ENCODE results near the gene RASL10B.
A peak's percentile ranks its signal among the peaks of the same experiment; 100 is the strongest.

GRCh38 chr17:35747540-35748017 lies 16.1 kb downstream of the RASL10B start:
- TF ChIP-seq CTCF (IDR thresholded peaks at IDR 0.05; ENCODE audit: poor library complexity, severe bottlenecking) (peak; percentile 95), EZH2 (IDR thresholded peaks at IDR 0.05; ENCODE audit: borderline replicate concordance, insufficient read depth, low read length, poor library complexity, severe bottlenecking) (no peak), POLR2AphosphoS5 (IDR thresholded peaks at IDR 0.05) (no peak), MXI1 (conservative IDR thresholded peaks at IDR 0.05; ENCODE audit: poor library complexity, severe bottlenecking) (no peak), REST (IDR thresholded peaks at IDR 0.05; ENCODE audit: borderline replicate concordance) (no peak), EP300 (conservative IDR thresholded peaks at IDR 0.05; ENCODE audit: poor library complexity, severe bottlenecking) (no peak), TAF1 (IDR thresholded peaks at IDR 0.05; ENCODE audit: low read depth) (no peak)

Measured in neural cell (in vitro differentiated cells).